Liver (tissue), 3 donors: ENCODE measurements around the gene ZFP36L1.

Source experiments
- RXRA ChIP-seq, 2 donors: IDR thresholded peaks; 2 replicates each; pipeline ENCODE4 v1.6.1; 2017 to 2018; ENCODE audit warnings: antibody characterized with exemption in 2 of 2, mild to moderate bottlenecking in 1 of 2
- YY1 ChIP-seq: IDR thresholded peaks from 2 replicates; pipeline ENCODE4 v1.6.1; 2016; ENCODE audit warnings: antibody characterized with exemption, mild to moderate bottlenecking
- TF ChIP-seq, protein P1 (sequence below): IDR thresholded peaks from 2 replicates; pipeline ENCODE4 v1.6.1; 2016; ENCODE audit warnings: antibody characterized with exemption
- TF ChIP-seq, protein P2 (sequence below): fragments of 150-350 bp; IDR thresholded peaks from 2 replicates; pipeline ENCODE4 v1.5.1; 2017; ENCODE audit warnings: improper control_type of control experiment, low read depth, low read length; ENCODE audit not compliant: missing input control
- TF ChIP-seq, protein P3 (sequence below): IDR thresholded peaks from 2 replicates; pipeline ENCODE4 v1.6.1; 2016; ENCODE audit warnings: antibody characterized with exemption
- donor health status: healthy.
- donor health status: healthy.

GRCh38 chr14:68824517-68825347 lies 31.9 kb upstream of the ZFP36L1 start:
- TF ChIP-seq, protein P1, sequence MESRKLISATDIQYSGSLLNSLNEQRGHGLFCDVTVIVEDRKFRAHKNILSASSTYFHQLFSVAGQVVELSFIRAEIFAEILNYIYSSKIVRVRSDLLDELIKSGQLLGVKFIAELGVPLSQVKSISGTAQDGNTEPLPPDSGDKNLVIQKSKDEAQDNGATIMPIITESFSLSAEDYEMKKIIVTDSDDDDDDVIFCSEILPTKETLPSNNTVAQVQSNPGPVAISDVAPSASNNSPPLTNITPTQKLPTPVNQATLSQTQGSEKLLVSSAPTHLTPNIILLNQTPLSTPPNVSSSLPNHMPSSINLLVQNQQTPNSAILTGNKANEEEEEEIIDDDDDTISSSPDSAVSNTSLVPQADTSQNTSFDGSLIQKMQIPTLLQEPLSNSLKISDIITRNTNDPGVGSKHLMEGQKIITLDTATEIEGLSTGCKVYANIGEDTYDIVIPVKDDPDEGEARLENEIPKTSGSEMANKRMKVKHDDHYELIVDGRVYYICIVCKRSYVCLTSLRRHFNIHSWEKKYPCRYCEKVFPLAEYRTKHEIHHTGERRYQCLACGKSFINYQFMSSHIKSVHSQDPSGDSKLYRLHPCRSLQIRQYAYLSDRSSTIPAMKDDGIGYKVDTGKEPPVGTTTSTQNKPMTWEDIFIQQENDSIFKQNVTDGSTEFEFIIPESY: peak; percentile 40
- TF ChIP-seq, protein P2, sequence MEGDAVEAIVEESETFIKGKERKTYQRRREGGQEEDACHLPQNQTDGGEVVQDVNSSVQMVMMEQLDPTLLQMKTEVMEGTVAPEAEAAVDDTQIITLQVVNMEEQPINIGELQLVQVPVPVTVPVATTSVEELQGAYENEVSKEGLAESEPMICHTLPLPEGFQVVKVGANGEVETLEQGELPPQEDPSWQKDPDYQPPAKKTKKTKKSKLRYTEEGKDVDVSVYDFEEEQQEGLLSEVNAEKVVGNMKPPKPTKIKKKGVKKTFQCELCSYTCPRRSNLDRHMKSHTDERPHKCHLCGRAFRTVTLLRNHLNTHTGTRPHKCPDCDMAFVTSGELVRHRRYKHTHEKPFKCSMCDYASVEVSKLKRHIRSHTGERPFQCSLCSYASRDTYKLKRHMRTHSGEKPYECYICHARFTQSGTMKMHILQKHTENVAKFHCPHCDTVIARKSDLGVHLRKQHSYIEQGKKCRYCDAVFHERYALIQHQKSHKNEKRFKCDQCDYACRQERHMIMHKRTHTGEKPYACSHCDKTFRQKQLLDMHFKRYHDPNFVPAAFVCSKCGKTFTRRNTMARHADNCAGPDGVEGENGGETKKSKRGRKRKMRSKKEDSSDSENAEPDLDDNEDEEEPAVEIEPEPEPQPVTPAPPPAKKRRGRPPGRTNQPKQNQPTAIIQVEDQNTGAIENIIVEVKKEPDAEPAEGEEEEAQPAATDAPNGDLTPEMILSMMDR: peak; percentile 93
- TF ChIP-seq YY1 (peak; percentile 74), RXRA (IDR thresholded peaks at IDR 0.05) (peak; percentile 80 to 90)
- TF ChIP-seq, protein P3, sequence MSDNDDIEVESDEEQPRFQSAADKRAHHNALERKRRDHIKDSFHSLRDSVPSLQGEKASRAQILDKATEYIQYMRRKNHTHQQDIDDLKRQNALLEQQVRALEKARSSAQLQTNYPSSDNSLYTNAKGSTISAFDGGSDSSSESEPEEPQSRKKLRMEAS: peak; percentile 96
